ENCODE results near the gene NFIA. TPM values are rescaled to one million over a fixed set of nuclear protein-coding genes. Genes with fewer than 3 reads are reported as not detected.

The NFIA gene
- total and polyA plus RNA-seq, 5 experiments from 2014 or later: 6.3 to 7.8 (median 7.4) TPM

GRCh38 chr1:61114178-61114870 is 32.0 kb downstream of the NFIA start:
- no peak overlapping the region for H3K4me3 Mint-ChIP-seq
- peaks cover 0 to 7% (median 3%) of the 10 kb centered on the region in 3 donors for H3K36me3 Mint-ChIP-seq
- no peak for ATAC-seq
- H3K4me1 Mint-ChIP-seq: peaks cover 0 to 5% (median 2%) of the 10 kb centered on the region in 4 donors
- peaks cover 0 to 3% (median 0%) of the 10 kb centered on the region in 5 donors for H3K27me3 Mint-ChIP-seq
- H3K27ac Mint-ChIP-seq: no peak overlapping the region
- DNase-seq: no peak
- H3K9me3 Mint-ChIP-seq: peaks cover 0 to 5% (median 0%) of the 10 kb centered on the region in 9 donors
- POLR2A ChIA-PET: no interaction called here

- no peak overlapping the region for H3K4me3 Mint-ChIP-seq
- peaks cover 0 to 7% (median 3%) of the 10 kb centered on the region in 3 donors for H3K36me3 Mint-ChIP-seq
- ATAC-seq (no peak), DNase-seq (no peak)
- peaks cover 0 to 3% (median 0%) of the 10 kb centered on the region in 5 donors for H3K27me3 Mint-ChIP-seq
- no peak overlapping the region for H3K27ac Mint-ChIP-seq
- H3K4me1 Mint-ChIP-seq: peaks cover 0 to 5% (median 2%) of the 10 kb centered on the region in 4 donors
- H3K9me3 Mint-ChIP-seq: peaks cover 0 to 5% (median 0%) of the 10 kb centered on the region in 9 donors
- POLR2A ChIA-PET: no interaction called here
Observed at GRCh38 chr1:61115436-61115835, 33.1 kb downstream of the NFIA start.

- Mint-ChIP-seq H3K4me3 (no peak overlapping the region), H3K27ac (no peak overlapping the region), H3K36me3 (peaks cover 0 to 7% (median 3%) of the 10 kb centered on the region in 3 donors), H3K9me3 (peaks cover 0 to 5% (median 0%) of the 10 kb centered on the region in 9 donors), H3K4me1 (peaks cover 0 to 5% (median 0%) of the 10 kb centered on the region in 4 donors), H3K27me3 (peaks cover 0 to 3% (median 0%) of the 10 kb centered on the region in 5 donors)
- DNase-seq (no peak), ATAC-seq (no peak)
- POLR2A ChIA-PET: no interaction called here
Observed at GRCh38 chr1:61116421-61116820, 34.1 kb downstream of the NFIA start.

GRCh38 chr1:61117283-61117682 is 34.9 kb downstream of the NFIA start:
- no peak for ATAC-seq

DNA sequence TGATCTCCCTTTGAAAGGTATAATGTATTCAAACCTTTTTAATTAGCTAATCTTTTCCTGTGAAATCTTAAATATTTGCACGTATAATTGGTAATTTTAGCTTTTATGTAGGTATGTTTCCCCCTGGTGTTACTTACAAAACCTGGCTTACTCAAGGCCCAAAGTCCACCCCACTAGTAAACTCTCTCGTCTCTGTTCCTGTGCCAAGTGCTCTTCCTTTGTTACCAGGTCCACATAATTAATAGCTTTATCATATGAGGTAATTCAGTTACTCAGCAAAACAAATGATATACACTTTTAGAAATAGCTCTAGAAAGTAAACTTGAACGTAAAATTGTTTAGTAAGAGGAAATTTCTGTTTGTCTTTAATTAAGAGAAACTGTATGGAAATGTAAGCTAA is 36.7 kb downstream of the NFIA start:
- H3K36me3 Mint-ChIP-seq: peaks cover 0 to 3% (median 0%) of the 10 kb centered on the region in 3 donors
- ATAC-seq: no peak
- no peak overlapping the region for H3K27ac Mint-ChIP-seq
- H3K4me3 Mint-ChIP-seq: no peak overlapping the region
- H3K9me3 Mint-ChIP-seq: no peaks in the 10 kb centered on the region
- DNase-seq: no peak
- H3K4me1 Mint-ChIP-seq: peaks cover 0 to 5% (median 0%) of the 10 kb centered on the region in 4 donors
- no peaks in the 10 kb centered on the region for H3K27me3 Mint-ChIP-seq
- POLR2A ChIA-PET: no interaction called here

More at GRCh38 chr1:61117283-61117682, 34.9 kb downstream of the NFIA start:
- DNase-seq: no peak
- H3K27me3 Mint-ChIP-seq: peaks cover 0 to 3% (median 0%) of the 10 kb centered on the region in 5 donors
- H3K9me3 Mint-ChIP-seq: peaks cover 0 to 5% (median 0%) of the 10 kb centered on the region in 9 donors
- no peak overlapping the region for H3K27ac Mint-ChIP-seq
- peaks cover 0 to 7% (median 3%) of the 10 kb centered on the region in 3 donors for H3K36me3 Mint-ChIP-seq
- POLR2A ChIA-PET: no interaction called here
- peaks cover 0 to 5% (median 0%) of the 10 kb centered on the region in 4 donors for H3K4me1 Mint-ChIP-seq
- H3K4me3 Mint-ChIP-seq: no peak overlapping the region

DNA sequence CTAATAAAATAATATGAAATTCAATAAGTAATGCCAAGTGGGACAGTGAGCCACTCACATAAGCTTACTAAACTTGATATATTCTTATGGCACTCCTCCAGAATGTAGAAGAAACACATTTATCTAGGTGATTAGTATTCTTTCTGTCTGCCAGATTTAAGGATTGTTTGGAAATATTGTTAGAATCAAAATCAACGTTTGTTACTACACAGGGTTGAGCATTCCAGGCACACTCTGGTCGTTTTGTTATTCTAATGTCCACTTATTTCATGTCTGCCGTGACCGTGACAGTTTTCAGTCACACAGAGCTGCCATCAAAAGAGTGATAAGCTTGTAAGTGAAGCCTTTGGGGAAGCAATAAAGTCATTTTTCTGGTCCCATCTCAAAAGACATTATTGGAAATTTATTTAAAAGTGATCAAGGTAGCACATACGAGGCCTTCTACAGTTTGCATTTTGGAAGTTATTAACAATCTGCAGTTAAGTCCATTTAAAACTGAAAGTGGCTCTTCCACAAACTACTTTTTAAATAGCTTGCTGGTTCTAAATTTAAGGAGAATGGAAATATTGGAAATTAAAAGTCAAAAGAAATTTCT is 38.0 kb downstream of the NFIA start:
- peaks cover 0 to 3% (median 0%) of the 10 kb centered on the region in 3 donors for H3K36me3 Mint-ChIP-seq
- H3K4me3 Mint-ChIP-seq: no peak overlapping the region
- H3K9me3 Mint-ChIP-seq: no peaks in the 10 kb centered on the region
- peaks cover 0 to 5% (median 0%) of the 10 kb centered on the region in 4 donors for H3K4me1 Mint-ChIP-seq
- DNase-seq (no peak), ATAC-seq (no peak)
- H3K27ac Mint-ChIP-seq: no peak overlapping the region
- POLR2A ChIA-PET: no interaction called here
- no peaks in the 10 kb centered on the region for H3K27me3 Mint-ChIP-seq

DNA sequence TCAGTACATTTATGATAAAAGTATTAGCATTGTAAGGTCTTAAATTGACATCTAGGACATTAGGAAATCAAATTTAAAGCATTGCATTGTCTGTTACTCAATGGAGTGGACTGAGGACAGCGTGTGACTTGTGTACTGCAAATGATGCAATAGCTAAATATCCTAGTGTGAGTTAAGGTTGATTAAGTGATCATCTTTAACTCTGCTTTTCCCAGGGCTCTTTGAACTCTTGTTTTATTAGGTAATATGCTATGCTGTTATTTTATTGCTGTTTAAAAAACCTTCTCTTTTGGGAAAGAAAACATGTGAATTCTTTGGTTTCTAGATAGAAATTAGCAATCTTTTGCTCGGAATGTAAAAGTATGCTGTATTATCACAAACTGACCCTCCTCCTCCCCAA is 38.6 kb downstream of the NFIA start:
- POLR2A ChIA-PET: no interaction called here
- ATAC-seq (no peak), DNase-seq (no peak)
- H3K36me3 Mint-ChIP-seq: peaks cover 0 to 1% (median 0%) of the 10 kb centered on the region in 3 donors
- no peaks in the 10 kb centered on the region for H3K9me3 Mint-ChIP-seq
- H3K4me3 Mint-ChIP-seq: no peak overlapping the region
- no peak overlapping the region for H3K27ac Mint-ChIP-seq
- peaks cover 0 to 3% (median 0%) of the 10 kb centered on the region in 4 donors for H3K4me1 Mint-ChIP-seq
- H3K27me3 Mint-ChIP-seq: no peaks in the 10 kb centered on the region

GRCh38 chr1:61121631-61122030 is 39.3 kb downstream of the NFIA start:
- Mint-ChIP-seq H3K27me3 (no peaks in the 10 kb centered on the region), H3K27ac (no peak overlapping the region), H3K9me3 (no peaks in the 10 kb centered on the region), H3K36me3 (peaks cover 0 to 1% (median 0%) of the 10 kb centered on the region in 3 donors), H3K4me3 (no peak overlapping the region), H3K4me1 (peaks cover 0 to 3% (median 0%) of the 10 kb centered on the region in 4 donors)
- ATAC-seq: no peak
- POLR2A ChIA-PET: no interaction called here
- DNase-seq: no peak

DNA sequence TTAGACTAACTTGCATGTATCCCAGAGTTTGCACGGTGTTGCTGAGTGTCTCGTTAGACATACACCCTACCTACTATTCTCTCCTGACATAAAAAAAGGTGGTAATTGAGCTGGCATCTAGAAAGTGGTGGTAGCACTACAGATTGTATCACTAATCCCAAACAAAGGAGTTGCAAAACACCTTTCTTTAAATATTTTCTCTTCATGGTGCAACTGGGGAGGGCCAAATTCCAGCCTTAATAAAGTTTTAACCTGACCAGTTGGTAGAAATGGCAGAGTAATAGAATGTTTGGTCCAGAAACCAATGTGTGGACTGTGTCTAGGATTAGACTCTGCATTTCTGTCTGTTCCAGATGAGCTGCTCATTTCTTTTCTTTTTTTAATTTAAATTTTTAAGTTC is 40.0 kb downstream of the NFIA start:
- ATAC-seq (no peak), DNase-seq (no peak)
- Mint-ChIP-seq H3K27ac (no peak overlapping the region), H3K27me3 (no peaks in the 10 kb centered on the region), H3K4me3 (no peak overlapping the region), H3K9me3 (no peaks in the 10 kb centered on the region), H3K4me1 (peaks cover 0 to 3% (median 0%) of the 10 kb centered on the region in 4 donors), H3K36me3 (peaks cover 0 to 1% (median 0%) of the 10 kb centered on the region in 3 donors)
- POLR2A ChIA-PET: no interaction called here

- Mint-ChIP-seq H3K27me3 (no peaks in the 10 kb centered on the region), H3K9me3 (no peaks in the 10 kb centered on the region), H3K27ac (no peak overlapping the region), H3K4me3 (no peak overlapping the region), H3K4me1 (peaks cover 0 to 2% (median 0%) of the 10 kb centered on the region in 4 donors), H3K36me3 (peaks cover 0 to 1% (median 0%) of the 10 kb centered on the region in 3 donors)
- ATAC-seq (no peak), DNase-seq (no peak)
- POLR2A ChIA-PET: no interaction called here
Observed at GRCh38 chr1:61123326-61123725, 41.0 kb downstream of the NFIA start.

DNA sequence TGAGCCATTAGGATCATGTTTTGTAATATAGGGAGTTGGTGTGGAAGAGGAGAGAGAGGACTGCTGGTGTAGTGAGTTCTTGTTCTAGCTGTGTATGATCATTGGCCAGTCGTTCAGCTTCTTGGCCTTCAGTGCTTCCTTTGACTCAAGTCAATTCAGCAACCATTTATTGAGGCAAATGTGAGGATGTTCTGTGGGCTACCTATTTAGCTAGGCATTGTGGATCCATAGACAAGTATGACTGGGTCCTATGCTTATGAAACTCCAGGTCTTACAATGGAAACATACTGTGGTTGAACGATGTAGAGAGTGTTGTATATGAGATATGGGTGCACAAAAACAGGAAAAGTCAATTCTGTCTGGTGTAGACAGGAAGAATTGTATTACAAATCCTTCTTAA is 41.7 kb downstream of the NFIA start:
- no peak for ATAC-seq
- H3K27ac Mint-ChIP-seq: no peak overlapping the region
- H3K27me3 Mint-ChIP-seq: no peaks in the 10 kb centered on the region
- no peaks in the 10 kb centered on the region for H3K4me1 Mint-ChIP-seq
- DNase-seq: no peak
- no peaks in the 10 kb centered on the region for H3K9me3 Mint-ChIP-seq
- POLR2A ChIA-PET: no interaction called here
- H3K36me3 Mint-ChIP-seq: peaks cover 0 to 2% (median 0%) of the 10 kb centered on the region in 3 donors
- no peak overlapping the region for H3K4me3 Mint-ChIP-seq

- no peaks in the 10 kb centered on the region for H3K27me3 Mint-ChIP-seq
- POLR2A ChIA-PET: no interaction called here
- no peak overlapping the region for H3K27ac Mint-ChIP-seq
- ATAC-seq (no peak), DNase-seq (no peak)
- H3K4me3 Mint-ChIP-seq: no peak overlapping the region
- H3K4me1 Mint-ChIP-seq: no peaks in the 10 kb centered on the region
- H3K36me3 Mint-ChIP-seq: peaks cover 0 to 6% (median 0%) of the 10 kb centered on the region in 3 donors
- no peaks in the 10 kb centered on the region for H3K9me3 Mint-ChIP-seq
Observed at GRCh38 chr1:61124696-61125095, 42.3 kb downstream of the NFIA start.

GRCh38 chr1:61125263-61125662 is 42.9 kb downstream of the NFIA start:
- no peak for DNase-seq
- no peak overlapping the region for H3K27ac Mint-ChIP-seq
- no peak overlapping the region for H3K4me3 Mint-ChIP-seq
- ATAC-seq: no peak
- no peaks in the 10 kb centered on the region for H3K27me3 Mint-ChIP-seq
- no peaks in the 10 kb centered on the region for H3K9me3 Mint-ChIP-seq
- POLR2A ChIA-PET: no interaction called here
- peaks cover 0 to 9% (median 0%) of the 10 kb centered on the region in 3 donors for H3K36me3 Mint-ChIP-seq
- H3K4me1 Mint-ChIP-seq: no peaks in the 10 kb centered on the region

Data from naive thymus-derived CD8-positive, alpha-beta T cell (primary cell).